Measurements from ENCODE around the gene ZDHHC7.

DNA sequence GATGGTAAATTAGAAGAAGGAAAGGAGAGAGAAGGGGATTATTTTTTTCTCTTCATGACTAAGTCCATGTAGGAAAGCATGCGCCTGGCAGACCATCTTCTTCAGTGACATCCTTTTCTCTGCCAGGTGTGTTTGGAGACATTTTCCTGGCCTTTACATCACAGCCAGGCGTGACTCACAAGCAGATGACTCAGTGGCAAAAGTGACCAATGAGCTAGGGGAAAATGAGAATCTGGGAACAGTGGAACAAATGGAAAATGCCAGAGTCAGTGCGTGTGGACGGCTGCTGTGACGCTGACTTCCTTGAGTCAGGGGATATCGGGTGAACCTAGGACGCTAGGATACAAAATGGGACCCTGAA is 25.7 kb upstream of the ZDHHC7 start:
- TF ChIP-seq, protein P1, sequence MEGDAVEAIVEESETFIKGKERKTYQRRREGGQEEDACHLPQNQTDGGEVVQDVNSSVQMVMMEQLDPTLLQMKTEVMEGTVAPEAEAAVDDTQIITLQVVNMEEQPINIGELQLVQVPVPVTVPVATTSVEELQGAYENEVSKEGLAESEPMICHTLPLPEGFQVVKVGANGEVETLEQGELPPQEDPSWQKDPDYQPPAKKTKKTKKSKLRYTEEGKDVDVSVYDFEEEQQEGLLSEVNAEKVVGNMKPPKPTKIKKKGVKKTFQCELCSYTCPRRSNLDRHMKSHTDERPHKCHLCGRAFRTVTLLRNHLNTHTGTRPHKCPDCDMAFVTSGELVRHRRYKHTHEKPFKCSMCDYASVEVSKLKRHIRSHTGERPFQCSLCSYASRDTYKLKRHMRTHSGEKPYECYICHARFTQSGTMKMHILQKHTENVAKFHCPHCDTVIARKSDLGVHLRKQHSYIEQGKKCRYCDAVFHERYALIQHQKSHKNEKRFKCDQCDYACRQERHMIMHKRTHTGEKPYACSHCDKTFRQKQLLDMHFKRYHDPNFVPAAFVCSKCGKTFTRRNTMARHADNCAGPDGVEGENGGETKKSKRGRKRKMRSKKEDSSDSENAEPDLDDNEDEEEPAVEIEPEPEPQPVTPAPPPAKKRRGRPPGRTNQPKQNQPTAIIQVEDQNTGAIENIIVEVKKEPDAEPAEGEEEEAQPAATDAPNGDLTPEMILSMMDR (IDR thresholded peaks at IDR 0.05; ENCODE audit: low read depth, low read length, missing input control): no peak
- TF ChIP-seq SP1 (IDR thresholded peaks at IDR 0.05) (no peak), JUND (IDR thresholded peaks at IDR 0.05) (no peak), YY1 (IDR thresholded peaks at IDR 0.05) (no peak), HNF4G (IDR thresholded peaks at IDR 0.05) (no peak), GABPA (IDR thresholded peaks at IDR 0.05 in 1 of 2, conservative IDR thresholded peaks at IDR 0.05 in 1 of 2) (no peak)
- TF ChIP-seq, protein P2, sequence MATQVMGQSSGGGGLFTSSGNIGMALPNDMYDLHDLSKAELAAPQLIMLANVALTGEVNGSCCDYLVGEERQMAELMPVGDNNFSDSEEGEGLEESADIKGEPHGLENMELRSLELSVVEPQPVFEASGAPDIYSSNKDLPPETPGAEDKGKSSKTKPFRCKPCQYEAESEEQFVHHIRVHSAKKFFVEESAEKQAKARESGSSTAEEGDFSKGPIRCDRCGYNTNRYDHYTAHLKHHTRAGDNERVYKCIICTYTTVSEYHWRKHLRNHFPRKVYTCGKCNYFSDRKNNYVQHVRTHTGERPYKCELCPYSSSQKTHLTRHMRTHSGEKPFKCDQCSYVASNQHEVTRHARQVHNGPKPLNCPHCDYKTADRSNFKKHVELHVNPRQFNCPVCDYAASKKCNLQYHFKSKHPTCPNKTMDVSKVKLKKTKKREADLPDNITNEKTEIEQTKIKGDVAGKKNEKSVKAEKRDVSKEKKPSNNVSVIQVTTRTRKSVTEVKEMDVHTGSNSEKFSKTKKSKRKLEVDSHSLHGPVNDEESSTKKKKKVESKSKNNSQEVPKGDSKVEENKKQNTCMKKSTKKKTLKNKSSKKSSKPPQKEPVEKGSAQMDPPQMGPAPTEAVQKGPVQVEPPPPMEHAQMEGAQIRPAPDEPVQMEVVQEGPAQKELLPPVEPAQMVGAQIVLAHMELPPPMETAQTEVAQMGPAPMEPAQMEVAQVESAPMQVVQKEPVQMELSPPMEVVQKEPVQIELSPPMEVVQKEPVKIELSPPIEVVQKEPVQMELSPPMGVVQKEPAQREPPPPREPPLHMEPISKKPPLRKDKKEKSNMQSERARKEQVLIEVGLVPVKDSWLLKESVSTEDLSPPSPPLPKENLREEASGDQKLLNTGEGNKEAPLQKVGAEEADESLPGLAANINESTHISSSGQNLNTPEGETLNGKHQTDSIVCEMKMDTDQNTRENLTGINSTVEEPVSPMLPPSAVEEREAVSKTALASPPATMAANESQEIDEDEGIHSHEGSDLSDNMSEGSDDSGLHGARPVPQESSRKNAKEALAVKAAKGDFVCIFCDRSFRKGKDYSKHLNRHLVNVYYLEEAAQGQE (IDR thresholded peaks at IDR 0.05): no peak

Data from liver (tissue), 3 donors.